Heart right ventricle (tissue), 16 donors: ENCODE data around the gene TMEM171. TPM values are rescaled to one million over a fixed set of nuclear protein-coding genes. Genes with fewer than 3 reads are reported as not detected.

Experiments
- ATAC-seq, 8 donors: fragments of 200-7000 bp; cut with Tn5 transposase; one replicate each; pipeline ENCODE4 v1.9.1; 2020; ENCODE audit warnings: mild to moderate bottlenecking in 8 of 8, moderate library complexity in 8 of 8, moderate number of reproducible peaks in 1 of 8
- DNase-seq, 2 donors: peaks; one replicate each; pipeline ENCODE4 v3.0.0-alpha.2; 2020
- H3K27ac ChIP-seq, 10 donors: fragments of 200-600 bp; sonication (generic) in 2 of 10; one replicate each; pipeline versions ENCODE4 v1.5.0 to v1.8.0; 2020 to 2022; ENCODE audit warnings: mild to moderate bottlenecking in 3 of 10
- H3K27me3 ChIP-seq, 7 donors: fragments of 200-600 bp; one replicate each; pipeline ENCODE4 v1.8.0; 2021 to 2022; ENCODE audit warnings: mild to moderate bottlenecking in 2 of 7
- H3K36me3 ChIP-seq, 9 donors: fragments of 200-600 bp; sonication (generic) in 1 of 9; one replicate each; pipeline versions ENCODE4 v1.5.0 to v1.8.0; 2020 to 2022; ENCODE audit warnings: mild to moderate bottlenecking in 2 of 9
- H3K4me1 ChIP-seq, 9 donors: fragments of 200-600 bp; sonication (generic) in 1 of 9; one replicate each; pipeline versions ENCODE4 v1.5.0 to v1.8.0; 2020 to 2022; ENCODE audit warnings: mild to moderate bottlenecking in 4 of 9
- H3K4me3 ChIP-seq, 10 donors: fragments of 200-600 bp; sonication (generic) in 2 of 10; one replicate each; pipeline versions ENCODE4 v1.5.0 to v1.8.0; 2020 to 2022; ENCODE audit warnings: mild to moderate bottlenecking in 7 of 10, moderate library complexity in 2 of 10
- H3K9me3 ChIP-seq, 11 donors: fragments of 200-600 bp in 10 of 11; sonication (generic) in 2 of 11; one replicate each; pipeline versions ENCODE4 v1.5.0 to v1.8.0; 2013 to 2022; ENCODE audit warnings: mild to moderate bottlenecking in 2 of 11, control low read depth in 1 of 11, moderate library complexity in 1 of 11
- CTCF ChIP-seq, 9 donors: fragments of 200-600 bp; sonication (generic) in 2 of 9; IDR thresholded peaks; one replicate each; pipeline versions ENCODE4 v1.5.0 to v1.8.0; 2021 to 2022; ENCODE audit warnings: antibody characterized with exemption in 9 of 9, mild to moderate bottlenecking in 5 of 9, moderate library complexity in 1 of 9
- WGBS, 2 donors: extraction: QIAGEN DNeasy Blood & Tissue Kit; methylation state at CpG; one replicate each; pipeline ENCODE4 v1.1.7; 2013; ENCODE audit warnings: inconsistent platforms in 1 of 2; 5-methylcytosine and 5-hydroxymethylcytosine counted together
- intact Hi-C, 10 donors: fragments of 100-400 bp; cut with DNase I; formaldehyde crosslinking; loops; one replicate each; pipeline versions ENCODE4 v1.11.1 to v1.14.2; 2022
- polyA plus RNA-seq, 2 donors: library from polyadenylated mRNA; stranded (reverse); fragments of 200-250 nt; gene quantifications; one replicate each; pipeline ENCODE4 v1.2.3, GENCODE V29; 2013
- total RNA-seq, 10 donors: library from RNA; stranded (reverse); fragmentation: NEBNext Ultra II Directional in 3 of 10; extraction: Animal tissue kit (Norgen Biotek cat#: 25700) in 3 of 10; gene quantifications; one replicate each; pipeline versions ENCODE4 v1.2.1 to v1.2.4, GENCODE V29; 2021 to 2023
- donor health status: Arrhythmogenic right ventricular cardiomyopathy.
- donor health status: ischemic (EF 13 %, LVEDD 7.1; RV severe dilation, severe dysfunction).
- donor health status: healthy with polysubstance abuse.
- donor health status: DM: no; HTN: yes; CAD: no.
- donor health status: DM: no; HTN: no; CAD: no.
- donor health status: ischemic (EF 25% LVEDD 6.9; RV normal size, moderate dysfunction).
- donor health status: ischemic (EF 25% LVEDD 5.7; RV mildly dilated, moderate dysfunction).
- donor health status: healthy.
- donor health status: DM: yes; HTN: yes; CAD: no.
- donor health status: Ischemic cardiomyopathy.
- donor health status: ischemic (EF 35%, LVEDD 5.7; RV mildly dilated, moderate dysfunction).
- donor health status: nonischemic (EF 11% LVEDD 7.7; RV severe dilation, severe dysfunction).
- donor health status: DM: yes; HTN: yes; CAD: no.
- donor health status: PGD.
- donor health status: ischemic (EF 29% LVEDD 5.4; RV normal size, mild dysfunction).
- donor health status: nonischemic (EF 23%, LVEDD 6.1; RV moderate dilation, normal function).

The TMEM171 gene
- total and polyA plus RNA-seq, 12 donors = 0.03 TPM; not detected in 11

- Histone ChIP-seq H3K4me3 (no peak overlapping the region), H3K36me3 (no peaks in the 10 kb centered on the region), H3K27ac (no peak overlapping the region), H3K9me3 (no peaks in the 10 kb centered on the region), H3K27me3 (peaks cover 7 to 48% (median 31%) of the 10 kb centered on the region in 7 donors), H3K4me1 (no peaks in the 10 kb centered on the region)
- 93 to 98% methylated on average over 1 of the region's 1 CpG for WGBS, 2 donors
- ATAC-seq (no peak), DNase-seq (no peak)
- intact Hi-C loops = no loop called here
- TF ChIP-seq CTCF (IDR thresholded peaks at IDR 0.05) = no peak
These were observed 20.4 kb downstream of the TMEM171 start for GRCh38 chr5:73140801-73141200.

- Histone ChIP-seq H3K9me3 (no peaks in the 10 kb centered on the region), H3K36me3 (no peaks in the 10 kb centered on the region), H3K27ac (no peak overlapping the region), H3K27me3 (peaks cover 0 to 48% (median 20%) of the 10 kb centered on the region in 7 donors), H3K4me3 (no peak overlapping the region), H3K4me1 (no peaks in the 10 kb centered on the region)
- DNase-seq (no peak), ATAC-seq (no peak)
- no peak for TF ChIP-seq CTCF (IDR thresholded peaks at IDR 0.05)
- WGBS, 2 donors = 68 to 85% methylated on average over 8 of the region's 8 CpGs
- intact Hi-C loops = no loop called here
These were observed 21.7 kb downstream of the TMEM171 start for GRCh38 chr5:73142035-73142434.

GRCh38 chr5:73143716-73144115 is 23.3 kb downstream of the TMEM171 start:
- intact Hi-C loops = no loop called here
- DNase-seq = no peak
- no peaks in the 10 kb centered on the region for H3K36me3 ChIP-seq
- no peak for ATAC-seq
- no peak overlapping the region for H3K4me3 ChIP-seq
- H3K9me3 ChIP-seq = no peaks in the 10 kb centered on the region
- no peak for TF ChIP-seq CTCF (IDR thresholded peaks at IDR 0.05)
- no peak overlapping the region for H3K27ac ChIP-seq
- H3K27me3 ChIP-seq = peaks cover 0 to 46% (median 11%) of the 10 kb centered on the region in 7 donors
- 81 to 83% methylated on average over 6 of the region's 6 CpGs for WGBS, 2 donors
- no peaks in the 10 kb centered on the region for H3K4me1 ChIP-seq

- Histone ChIP-seq H3K4me3 (no peak overlapping the region), H3K27ac (no peak overlapping the region), H3K4me1 (no peaks in the 10 kb centered on the region), H3K9me3 (no peaks in the 10 kb centered on the region), H3K27me3 (peaks cover 0 to 34% (median 4%) of the 10 kb centered on the region in 7 donors), H3K36me3 (no peaks in the 10 kb centered on the region)
- no peak for ATAC-seq
- TF ChIP-seq CTCF (IDR thresholded peaks at IDR 0.05) = no peak
- 47 to 84% methylated on average over 3 of the region's 3 CpGs for WGBS, 2 donors
- intact Hi-C loops = no loop called here
- no peak for DNase-seq
These were observed 29.2 kb downstream of the TMEM171 start for GRCh38 chr5:73149540-73149939.
